GM18498 (cell line): ENCODE results near the gene SYVN1.
"Not testable (repeated sequence)": the region's sequence is repeated elsewhere in the genome, so short reads cannot be mapped to it uniquely, and the experiment has no call there.

Source experiments
- ATAC-seq: cut with Tn5 transposase; IDR thresholded peaks from one replicate; pipeline ENCODE4 v1.9.1; 2021; ENCODE audit warnings: mild to moderate bottlenecking, moderate library complexity; ENCODE audit not compliant: unreplicated experiment

The SYVN1 gene

GRCh38 chr11:65134240-65134951 lies at the start of gene SYVN1:
TSS of gene SYVN1 (minus strand) at chr11:65134519. CDS start at chr11:65133601, 918 bp downstream.
- peak; percentile 65 for ATAC-seq

- no peak for ATAC-seq
These were observed 49.0 kb upstream of the SYVN1 start for GRCh38 chr11:65183201-65183891.

- no peak for ATAC-seq
These were observed 48.2 kb upstream of the SYVN1 start for GRCh38 chr11:65182258-65183170.

GRCh38 chr11:65181569-65182257 lies 47.4 kb upstream of the SYVN1 start, which contains the start of gene CAPN1:
TSS of gene CAPN1 (plus strand) at chr11:65181928. CDS start at chr11:65182702, 774 bp downstream.
- ATAC-seq, result peak; percentile 42

- peak; percentile 82 for ATAC-seq
These were observed 46.7 kb upstream of the SYVN1 start for GRCh38 chr11:65180877-65181568.

GRCh38 chr11:65174571-65175010 lies 40.3 kb upstream of the SYVN1 start:
- ATAC-seq, result not testable (repeated sequence)

GRCh38 chr11:65172600-65172999 lies 38.3 kb upstream of the SYVN1 start:
- ATAC-seq, result no peak

GRCh38 chr11:65170058-65170534 lies 35.8 kb upstream of the SYVN1 start, which contains the start of gene SPDYC:
TSS of gene SPDYC (plus strand) at chr11:65170233. CDS start at chr11:65171358, 1,125 bp downstream.
- ATAC-seq, result no peak

GRCh38 chr11:65169164-65169641 lies 34.9 kb upstream of the SYVN1 start:
- no peak for ATAC-seq

- no peak for ATAC-seq
These were observed 33.3 kb upstream of the SYVN1 start for GRCh38 chr11:65167656-65168055.

- ATAC-seq, result no peak
These were observed 32.6 kb upstream of the SYVN1 start for GRCh38 chr11:65166893-65167292.

- ATAC-seq, result no peak
These were observed 31.3 kb upstream of the SYVN1 start for GRCh38 chr11:65165410-65166317.

GRCh38 chr11:65163684-65164083 lies 29.4 kb upstream of the SYVN1 start:
- ATAC-seq, result no peak

- no peak for ATAC-seq
These were observed 26.3 kb upstream of the SYVN1 start for GRCh38 chr11:65160643-65161042.

- ATAC-seq, result peak; percentile 72
These were observed 24.7 kb upstream of the SYVN1 start for GRCh38 chr11:65159012-65159411.

- no peak for ATAC-seq
These were observed 23.0 kb upstream of the SYVN1 start for GRCh38 chr11:65157336-65157735.

GRCh38 chr11:65156926-65157325 lies 22.6 kb upstream of the SYVN1 start:
- no peak for ATAC-seq

GRCh38 chr11:65156256-65156655 lies 21.9 kb upstream of the SYVN1 start:
- ATAC-seq, result no peak
